DOHH2 (cell line): ENCODE measurements around the gene DDI2.

Source experiments
- H3F3A ChIP-seq: fragments of 200-600 bp; sonication (generic), shearing (Covaris generic); 2 replicates; pipeline ENCODE4 v1.6.0; 2016; ENCODE audit warnings: antibody characterized with exemption, mild to moderate bottlenecking; ENCODE audit not compliant: control insufficient read depth, insufficient read depth
- H3K27ac ChIP-seq: fragments of 200-600 bp; sonication (generic); 2 replicates; pipeline ENCODE4 v1.5.1; 2014; ENCODE audit warnings: low read depth, mild to moderate bottlenecking, low read length, moderate library complexity
- H3K27me3 ChIP-seq: fragments of 200-600 bp; sonication (generic); 2 replicates; pipeline ENCODE4 v1.6.1; 2014; ENCODE audit warnings: mild to moderate bottlenecking, low read length, mixed read lengths; ENCODE audit not compliant: control insufficient read depth
- H3K36me3 ChIP-seq: fragments of 200-600 bp; sonication (generic); 2 replicates; pipeline ENCODE4 v1.6.1; 2014; ENCODE audit warnings: mild to moderate bottlenecking, low read length, moderate library complexity, mixed read lengths; ENCODE audit not compliant: control insufficient read depth
- H3K4me1 ChIP-seq: fragments of 200-600 bp; sonication (generic); 2 replicates; pipeline ENCODE4 v1.6.1; 2014; ENCODE audit warnings: mild to moderate bottlenecking, low read length, mixed read lengths; ENCODE audit not compliant: control insufficient read depth
- H3K4me2 ChIP-seq: fragments of 200-600 bp; sonication (generic); 2 replicates; pipeline ENCODE4 v1.6.0; 2014; ENCODE audit warnings: mild to moderate bottlenecking, low read length, moderate library complexity
- H3K4me3 ChIP-seq: fragments of 200-600 bp; sonication (generic); 2 replicates; pipeline ENCODE4 v1.5.1; 2014; ENCODE audit warnings: mild to moderate bottlenecking, low read length, mixed read lengths
- H3K79me2 ChIP-seq: fragments of 200-600 bp; sonication (generic); 2 replicates; pipeline ENCODE4 v1.6.1; 2014; ENCODE audit warnings: mild to moderate bottlenecking, low read length, mixed read lengths; ENCODE audit not compliant: control insufficient read depth
- H3K9me2 ChIP-seq: fragments of 200-600 bp; sonication (generic); replicated peaks from 2 replicates; pipeline ENCODE4 v1.6.1; 2014; ENCODE audit warnings: mild to moderate bottlenecking, low read length, mixed read lengths; ENCODE audit not compliant: control insufficient read depth
- H3K9me3 ChIP-seq: fragments of 200-600 bp; sonication (generic); 2 replicates; pipeline ENCODE4 v1.6.1; 2014; ENCODE audit warnings: antibody characterized with exemption, low read length, mixed read lengths; ENCODE audit not compliant: control insufficient read depth, insufficient read depth
- H4K20me1 ChIP-seq: fragments of 200-600 bp; sonication (generic); 2 replicates; pipeline ENCODE4 v1.6.0; 2014; ENCODE audit warnings: low read depth, mild to moderate bottlenecking, antibody characterized with exemption, low read length, moderate library complexity; ENCODE audit not compliant: control insufficient read depth, insufficient read depth
- CTCF ChIP-seq: fragments of 200-600 bp; sonication (generic); IDR thresholded peaks from one replicate; pipeline ENCODE4 v1.5.1; 2014; ENCODE audit warnings: antibody characterized with exemption, mild to moderate bottlenecking, low read depth, low read length; ENCODE audit not compliant: poor library complexity, severe bottlenecking
- EZH2phosphoT487 ChIP-seq: fragments of 200-600 bp; sonication (generic); IDR thresholded peaks from 2 replicates; pipeline ENCODE4 v1.6.1; 2017; ENCODE audit warnings: borderline replicate concordance, mild to moderate bottlenecking, antibody characterized with exemption, low read length, moderate library complexity, mixed read lengths

The DDI2 gene

GRCh38 chr1:15676010-15676409, 58.8 kb downstream of the DDI2 start:
- TF ChIP-seq EZH2phosphoT487, result no peak
- TF ChIP-seq CTCF, result no peak
- Histone ChIP-seq H3K27me3 (no peaks in the 10 kb centered on the region), H3K9me2 (no peaks in the 10 kb centered on the region), H3K4me1 (peaks cover 14% of the 10 kb centered on the region), H3F3A (peaks cover 5% of the 10 kb centered on the region; the same call in 1 of the 2 replicates), H3K36me3 (no peaks in the 10 kb centered on the region), H3K79me2 (no peaks in the 10 kb centered on the region), H3K4me2 (no peak overlapping the region), H3K4me3 (no peak overlapping the region), H4K20me1 (no peaks in the 10 kb centered on the region), H3K9me3 (no peaks in the 10 kb centered on the region), H3K27ac (no peak overlapping the region)

DNA sequence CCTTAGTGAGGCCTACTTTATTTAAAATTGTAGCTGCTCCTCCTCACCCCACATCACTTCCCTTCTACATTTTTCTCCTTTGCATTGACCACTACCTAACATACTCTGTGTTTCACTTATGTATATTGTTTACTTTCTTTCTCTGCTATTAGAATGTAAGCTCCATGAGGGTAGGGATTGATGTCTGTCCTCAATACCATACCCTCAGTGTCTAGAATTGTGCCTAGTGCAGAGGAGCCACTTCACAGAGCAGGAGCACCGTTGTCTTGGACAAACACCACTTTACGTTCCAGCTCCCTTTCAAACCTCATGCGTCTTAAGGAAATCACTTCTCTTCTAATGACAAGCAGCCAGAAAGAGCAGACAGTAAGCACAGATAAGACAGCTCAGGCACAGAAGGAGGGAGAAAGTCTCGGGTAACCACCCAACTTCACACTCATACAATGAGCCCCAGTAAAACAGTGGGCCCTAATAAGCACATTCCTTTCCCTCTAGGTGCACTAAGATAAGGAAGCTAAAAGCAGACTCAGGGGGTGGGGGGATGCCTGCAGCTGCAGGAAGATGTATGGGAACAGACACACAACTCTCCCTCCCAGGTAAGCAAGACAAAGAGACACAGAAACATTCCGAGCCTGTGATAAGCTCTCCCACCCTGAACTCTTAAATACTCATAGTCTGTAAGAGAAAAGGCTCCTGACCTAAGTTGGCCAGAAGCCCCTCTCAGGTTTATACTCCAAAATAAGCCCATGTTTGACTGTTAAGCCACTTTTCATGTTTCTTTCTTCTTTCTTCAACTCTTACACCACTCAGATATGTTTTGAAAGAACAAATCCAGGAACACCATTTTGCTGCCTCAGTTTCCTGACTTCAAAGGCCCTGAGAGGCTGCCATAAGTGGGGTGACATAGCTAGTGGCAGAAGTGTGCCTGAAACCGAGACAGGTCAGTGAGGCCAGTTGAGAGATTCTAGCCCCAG, 59.7 kb downstream of the DDI2 start:
- TF ChIP-seq EZH2phosphoT487 (no peak), CTCF (no peak)
- Histone ChIP-seq H3K4me2 (no peak overlapping the region), H3K79me2 (no peaks in the 10 kb centered on the region), H3F3A (peaks cover 5% of the 10 kb centered on the region; the same call in 1 of the 2 replicates), H3K36me3 (no peaks in the 10 kb centered on the region), H3K4me3 (no peak overlapping the region), H4K20me1 (no peaks in the 10 kb centered on the region), H3K27me3 (no peaks in the 10 kb centered on the region), H3K27ac (no peak overlapping the region), H3K9me2 (no peaks in the 10 kb centered on the region), H3K9me3 (no peaks in the 10 kb centered on the region), H3K4me1 (peaks cover 24% of the 10 kb centered on the region)

- Histone ChIP-seq H3K4me3 (no peak overlapping the region), H3K9me2 (no peaks in the 10 kb centered on the region), H3K4me2 (no peak overlapping the region), H4K20me1 (no peaks in the 10 kb centered on the region), H3K27me3 (no peaks in the 10 kb centered on the region), H3K79me2 (peaks cover 2% of the 10 kb centered on the region), H3F3A (peaks cover 10% of the 10 kb centered on the region; the same call in 1 of the 2 replicates), H3K27ac (no peak overlapping the region), H3K9me3 (no peaks in the 10 kb centered on the region), H3K36me3 (no peaks in the 10 kb centered on the region), H3K4me1 (peaks cover 40% of the 10 kb centered on the region)
- TF ChIP-seq CTCF (no peak), EZH2phosphoT487 (no peak)
Measured at GRCh38 chr1:15678578-15678977, 61.3 kb downstream of the DDI2 start.
